Ascending aorta (tissue), 2 donors: ENCODE measurements around the gene ARMC10. TPM values are rescaled to one million over a fixed set of nuclear protein-coding genes. Genes with fewer than 3 reads are reported as not detected.
"Not testable (repeated sequence)": the region's sequence is repeated elsewhere in the genome, so short reads cannot be mapped to it uniquely, and the experiment has no call there.

Experiments
- DNase-seq, 2 donors: peaks; one replicate each; pipeline ENCODE4 v3.0.0-alpha.2; 2019; ENCODE audit warnings: low spot score in 2 of 2
- H3K27ac ChIP-seq, 2 donors: fragments of 200-600 bp; sonication (generic); one replicate each; pipeline ENCODE4 v1.5.1; 2016 to 2017; ENCODE audit warnings: mild to moderate bottlenecking in 1 of 2
- H3K27me3 ChIP-seq: fragments of 200-600 bp; sonication (generic); one replicate; pipeline ENCODE4 v1.5.1; 2017
- H3K36me3 ChIP-seq, 2 donors: fragments of 200-600 bp; sonication (generic); one replicate each; pipeline ENCODE4 v1.5.1; 2016
- H3K4me1 ChIP-seq, 2 donors: fragments of 200-600 bp; sonication (generic); one replicate each; pipeline ENCODE4 v1.5.1; 2016 to 2017; ENCODE audit warnings: mild to moderate bottlenecking in 1 of 2
- H3K4me3 ChIP-seq, 2 donors: fragments of 200-600 bp; sonication (generic); one replicate each; pipeline ENCODE4 v1.5.1; 2016 to 2017; ENCODE audit warnings: mild to moderate bottlenecking in 1 of 2
- H3K9me3 ChIP-seq, 2 donors: fragments of 200-600 bp; sonication (generic); one replicate each; pipeline ENCODE4 v1.5.1; 2016
- CTCF ChIP-seq, 3 experiments: fragments of 200-600 bp in 2 of 3; fragments of 450-650 bp in 1 of 3; sonication (generic) in 2 of 3; IDR thresholded peaks; one replicate each; pipeline ENCODE4 v1.5.1; 2016 to 2019; ENCODE audit warnings: antibody characterized with exemption in 3 of 3, mild to moderate bottlenecking in 1 of 3, moderate library complexity in 1 of 3
- intact Hi-C: fragments of 100-400 bp; cut with DNase I; formaldehyde crosslinking; loops from one replicate; pipeline ENCODE4 v1.15.1; 2023
- total RNA-seq: library from RNA; depleted of rRNA; stranded (reverse); fragments of >200 nt; gene quantifications from one replicate; pipeline ENCODE4 v1.1.0, GENCODE V29; 2016

ARMC10 gene
- total RNA-seq, 1 donor from 2014 or later = 66.4 TPM

- intact Hi-C loops = no loop called here
- no peak overlapping the region for H3K27ac ChIP-seq
- no peaks in the 10 kb centered on the region for H3K27me3 ChIP-seq
- peaks cover 7 to 35% of the 10 kb centered on the region in 2 donors for H3K36me3 ChIP-seq
- TF ChIP-seq CTCF (IDR thresholded peaks at IDR 0.05) = no peak
- H3K9me3 ChIP-seq = no peaks in the 10 kb centered on the region
- no peaks in the 10 kb centered on the region for H3K4me1 ChIP-seq
- no peak overlapping the region for H3K4me3 ChIP-seq
- no peak for DNase-seq
Measured at GRCh38 chr7:103100348-103100747, 25.4 kb downstream of the ARMC10 start.

DNA sequence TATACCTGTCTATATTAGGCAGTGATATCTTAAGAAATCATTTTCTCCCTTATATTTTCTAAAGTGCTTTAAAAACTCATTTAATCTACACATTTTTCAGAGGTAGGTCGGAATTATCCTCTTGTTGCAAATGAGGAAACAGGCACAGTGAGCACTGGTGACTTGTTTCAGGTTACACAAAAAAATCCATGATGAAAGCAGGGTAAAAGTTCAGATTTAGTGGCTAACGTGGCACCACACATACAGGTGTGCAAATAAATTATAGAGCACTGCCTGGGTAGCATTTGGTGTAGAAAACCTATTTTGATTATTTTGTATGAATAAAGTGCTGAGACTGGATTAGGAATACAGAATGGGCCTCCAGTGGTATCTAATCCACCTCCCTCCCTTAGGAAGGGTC is 26.6 kb downstream of the ARMC10 start:
- intact Hi-C loops = no loop called here
- H3K36me3 ChIP-seq = peaks cover 5 to 27% of the 10 kb centered on the region in 2 donors
- no peaks in the 10 kb centered on the region for H3K4me1 ChIP-seq
- no peak overlapping the region for H3K27ac ChIP-seq
- DNase-seq = no peak
- TF ChIP-seq CTCF (IDR thresholded peaks at IDR 0.05) = no peak
- H3K27me3 ChIP-seq = no peaks in the 10 kb centered on the region
- no peak overlapping the region for H3K4me3 ChIP-seq
- H3K9me3 ChIP-seq = no peaks in the 10 kb centered on the region

DNA sequence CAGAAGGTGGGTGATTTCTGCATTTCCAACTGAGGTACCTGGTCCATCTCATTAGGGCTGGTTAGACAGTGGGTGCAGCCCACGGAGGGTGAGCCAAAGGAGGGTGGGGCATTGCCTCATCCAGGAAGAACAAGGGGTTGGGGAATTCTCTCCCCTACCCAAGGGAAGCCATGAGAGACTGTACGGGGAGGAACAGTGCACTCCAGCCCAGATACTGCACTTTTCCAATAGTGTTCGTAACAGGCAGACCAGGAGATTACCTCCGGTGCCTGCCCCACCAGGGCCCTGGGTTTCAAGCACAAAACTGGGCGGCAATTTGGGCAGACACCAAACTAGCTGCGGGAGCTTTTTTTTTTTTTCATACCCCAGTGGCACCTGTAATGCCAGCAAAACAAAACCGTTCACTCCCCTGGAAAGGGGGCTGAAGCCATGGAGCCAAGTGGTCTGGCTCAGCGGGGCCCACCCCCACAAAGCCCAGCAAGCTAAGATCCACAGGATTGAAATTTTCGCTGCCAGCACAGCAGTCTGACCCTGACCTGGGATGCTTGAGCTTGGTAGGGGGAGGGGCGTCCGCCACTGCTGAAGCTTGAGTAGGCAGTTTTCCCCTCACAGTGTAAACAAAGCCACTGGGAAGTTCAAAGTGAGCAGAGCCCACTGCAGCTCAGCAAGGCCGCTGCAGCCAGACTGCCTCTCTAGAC is 31.2 kb downstream of the ARMC10 start:
- Histone ChIP-seq H3K4me3 (no peak overlapping the region), H3K27me3 (no peaks in the 10 kb centered on the region), H3K4me1 (no peaks in the 10 kb centered on the region), H3K27ac (no peak overlapping the region), H3K9me3 (no peaks in the 10 kb centered on the region), H3K36me3 (peaks cover 2 to 12% of the 10 kb centered on the region in 2 donors)
- no peak for DNase-seq
- intact Hi-C loops = no loop called here
- TF ChIP-seq CTCF (IDR thresholded peaks at IDR 0.05) = no peak

GRCh38 chr7:103106703-103107070 is 31.7 kb downstream of the ARMC10 start:
- intact Hi-C loops, H3K36me3 ChIP-seq, H3K4me1 ChIP-seq, DNase-seq, H3K27ac ChIP-seq, H3K27me3 ChIP-seq, H3K9me3 ChIP-seq, H3K4me3 ChIP-seq: not testable (repeated sequence)

- Histone ChIP-seq H3K36me3 (peaks cover 0 to 4% of the 10 kb centered on the region in 2 donors), H3K4me1 (no peaks in the 10 kb centered on the region), H3K27me3 (no peaks in the 10 kb centered on the region), H3K9me3 (no peaks in the 10 kb centered on the region), H3K27ac (peak overlapping the region in 1 of 2 donors; percentile 49), H3K4me3 (no peak overlapping the region)
- intact Hi-C loops = loop anchor here (5.0 kb wide), 1 partner anchor 34 kb away; the partner anchor contains the start of gene NAPEPLD
- peak in 1 of 2 donors; percentile 75 for DNase-seq
- no peak for TF ChIP-seq CTCF (IDR thresholded peaks at IDR 0.05)
Measured at GRCh38 chr7:103113164-103113563, 38.2 kb downstream of the ARMC10 start.

DNA sequence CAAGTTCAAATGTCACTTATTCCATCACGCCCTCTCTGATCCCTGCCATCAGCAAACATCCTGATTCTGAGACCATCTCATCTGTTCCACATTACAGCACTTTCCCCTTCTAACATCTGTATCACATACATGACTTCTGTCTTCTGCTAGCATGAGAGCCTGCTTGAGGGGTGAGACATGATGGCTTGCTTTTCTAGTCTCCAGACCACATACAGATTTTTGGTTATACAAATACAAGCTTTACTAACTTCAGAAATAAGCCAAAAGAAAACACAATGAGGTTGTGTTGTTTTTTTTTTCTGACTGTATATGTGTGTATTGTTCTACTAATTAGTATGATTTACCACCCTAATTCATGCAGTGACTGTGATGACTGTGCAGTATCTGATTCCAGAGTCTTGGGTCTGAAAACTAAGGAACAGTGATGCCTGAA is 39.7 kb downstream of the ARMC10 start:
- peaks cover 0 to 4% of the 10 kb centered on the region in 2 donors for H3K4me1 ChIP-seq
- DNase-seq = no peak
- H3K36me3 ChIP-seq = peaks cover 0 to 6% of the 10 kb centered on the region in 2 donors
- peak overlapping the region in 1 of 2 donors; percentile 16 for H3K27ac ChIP-seq
- no peaks in the 10 kb centered on the region for H3K27me3 ChIP-seq
- intact Hi-C loops = loop anchor here (5.0 kb wide), 1 partner anchor 33 kb away; the partner anchor contains the start of gene NAPEPLD
- H3K9me3 ChIP-seq = no peaks in the 10 kb centered on the region
- no peak for TF ChIP-seq CTCF (IDR thresholded peaks at IDR 0.05)
- H3K4me3 ChIP-seq = no peak overlapping the region
